Spleen (tissue), 7 donors: ENCODE measurements around the gene TTLL5.

Source experiments
- POLR2AphosphoS5 ChIP-seq, 3 donors: sonication (generic); formaldehyde crosslinking; IDR thresholded peaks; one replicate each; pipeline ENCODE4 v1.5.1; 2017; ENCODE audit warnings: antibody characterized with exemption in 3 of 3
- TF ChIP-seq, protein P1 (sequence below), 11 experiments: fragments of 200-600 bp in 7 of 11; fragments of 450-650 bp in 4 of 11; sonication (generic) in 4 of 11; IDR thresholded peaks in 8 of 11; conservative IDR thresholded peaks in 3 of 11; 1 replicate in 7 of 11; 2 replicates in 4 of 11; pipeline versions ENCODE4 v1.4.0 to v1.8.0; 2016 to 2021; ENCODE audit warnings: antibody characterized with exemption in 11 of 11, inconsistent platforms in 4 of 11, mild to moderate bottlenecking in 1 of 11
- donor health status: DM: no; HTN: no; CAD: no; lungs with moderate emphysema.
- donor health status: DM: no; HTN: no; CAD: no.
- donor health status: DM: no; HTN: no; CAD: no.

DNA sequence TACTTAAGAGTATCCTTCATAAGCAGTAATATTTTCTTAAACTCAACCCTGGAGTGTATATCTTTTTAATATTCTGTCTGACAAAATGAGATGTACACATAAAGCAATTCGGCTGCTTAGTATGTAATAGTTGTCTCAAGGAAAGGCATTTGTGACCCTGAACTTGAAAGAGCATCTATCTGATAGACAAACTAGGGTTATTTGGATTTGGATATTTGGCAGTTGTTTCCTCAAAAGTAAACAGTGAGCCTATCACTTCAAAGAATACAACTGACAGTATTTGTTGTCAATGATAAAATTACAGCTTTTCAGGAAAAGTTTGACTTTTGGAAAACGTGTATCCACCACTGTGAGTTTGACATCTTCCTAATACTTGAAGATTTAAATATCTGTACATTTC is 197.3 kb downstream of the TTLL5 start:
- TF ChIP-seq, protein P1, sequence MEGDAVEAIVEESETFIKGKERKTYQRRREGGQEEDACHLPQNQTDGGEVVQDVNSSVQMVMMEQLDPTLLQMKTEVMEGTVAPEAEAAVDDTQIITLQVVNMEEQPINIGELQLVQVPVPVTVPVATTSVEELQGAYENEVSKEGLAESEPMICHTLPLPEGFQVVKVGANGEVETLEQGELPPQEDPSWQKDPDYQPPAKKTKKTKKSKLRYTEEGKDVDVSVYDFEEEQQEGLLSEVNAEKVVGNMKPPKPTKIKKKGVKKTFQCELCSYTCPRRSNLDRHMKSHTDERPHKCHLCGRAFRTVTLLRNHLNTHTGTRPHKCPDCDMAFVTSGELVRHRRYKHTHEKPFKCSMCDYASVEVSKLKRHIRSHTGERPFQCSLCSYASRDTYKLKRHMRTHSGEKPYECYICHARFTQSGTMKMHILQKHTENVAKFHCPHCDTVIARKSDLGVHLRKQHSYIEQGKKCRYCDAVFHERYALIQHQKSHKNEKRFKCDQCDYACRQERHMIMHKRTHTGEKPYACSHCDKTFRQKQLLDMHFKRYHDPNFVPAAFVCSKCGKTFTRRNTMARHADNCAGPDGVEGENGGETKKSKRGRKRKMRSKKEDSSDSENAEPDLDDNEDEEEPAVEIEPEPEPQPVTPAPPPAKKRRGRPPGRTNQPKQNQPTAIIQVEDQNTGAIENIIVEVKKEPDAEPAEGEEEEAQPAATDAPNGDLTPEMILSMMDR (IDR thresholded peaks at IDR 0.05 in 8 of 11, conservative IDR thresholded peaks at IDR 0.05 in 3 of 11): no peak
- no peak for TF ChIP-seq POLR2AphosphoS5 (IDR thresholded peaks at IDR 0.05)
